ENCODE results near the gene TNNI2.

DNA sequence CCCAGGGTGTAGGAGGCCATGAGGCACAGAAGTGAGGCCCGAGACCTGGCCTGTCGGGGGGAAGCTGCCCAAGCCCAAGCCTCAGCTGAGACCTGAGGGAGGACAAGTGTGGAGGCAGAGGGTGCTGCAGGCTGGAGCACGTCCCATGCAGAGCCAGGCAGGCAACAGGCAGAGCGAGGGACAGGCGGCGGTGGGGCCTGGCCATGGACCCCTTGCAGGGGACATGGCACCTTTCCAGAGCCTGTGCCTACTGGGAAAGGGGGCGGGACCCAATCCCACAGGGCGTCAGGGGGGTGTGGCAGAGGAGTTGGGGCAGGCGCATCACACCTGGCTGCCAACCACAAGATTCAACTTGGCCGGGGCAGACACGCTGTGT, 4.3 kb downstream of the TNNI2 start:
- TF ChIP-seq POLR2A (IDR thresholded peaks at IDR 0.05; ENCODE audit: low read depth, low read length) (no peak), POLR2AphosphoS5 (IDR thresholded peaks at IDR 0.05; ENCODE audit: low read depth, low read length) (no peak), TAF1 (IDR thresholded peaks at IDR 0.05; ENCODE audit: borderline replicate concordance, low read depth, low read length) (no peak)
